Tibial artery (tissue), 4 donors: Measurements from ENCODE around the gene PARD6B.

Experiments used
- DNase-seq, 2 donors: peaks; one replicate each; pipeline ENCODE4 v3.0.0-alpha.2; 2019
- H3K27ac ChIP-seq, 2 donors: fragments of 200-600 bp; sonication (generic) in 1 of 2; 1 replicate in 1 of 2; 2 replicates in 1 of 2; pipeline ENCODE4 v1.5.1; 2018 to 2019; ENCODE audit warnings: mild to moderate bottlenecking in 1 of 2
- H3K27me3 ChIP-seq, 2 donors: fragments of 200-600 bp; sonication (generic) in 1 of 2; one replicate each; pipeline versions ENCODE4 v1.5.1 to v1.6.0; 2016 to 2019
- H3K36me3 ChIP-seq, 3 donors: fragments of 200-600 bp; sonication (generic) in 2 of 3; one replicate each; pipeline ENCODE4 v1.5.1; 2016 to 2019; ENCODE audit warnings: mild to moderate bottlenecking in 2 of 3
- H3K4me1 ChIP-seq, 4 donors: fragments of 200-600 bp; sonication (generic) in 2 of 4; 1 replicate in 3 of 4; 2 replicates in 1 of 4; pipeline ENCODE4 v1.5.1; 2016 to 2019
- H3K4me3 ChIP-seq, 2 donors: fragments of 200-600 bp; sonication (generic) in 1 of 2; 1 replicate in 1 of 2; 2 replicates in 1 of 2; pipeline ENCODE4 v1.5.1; 2018 to 2019; ENCODE audit warnings: mild to moderate bottlenecking in 2 of 2
- H3K9me3 ChIP-seq, 3 donors: fragments of 200-600 bp; sonication (generic) in 1 of 3; one replicate each; pipeline ENCODE4 v1.5.1; 2016 to 2019
- intact Hi-C: fragments of 100-400 bp; cut with DNase I; formaldehyde crosslinking; loops from one replicate; pipeline ENCODE4 v1.15.0; 2023; ENCODE audit warnings: low total_unique reads
- TF ChIP-seq, protein P1 (sequence below), 2 experiments: fragments of 200-600 bp in 1 of 2; fragments of 450-650 bp in 1 of 2; IDR thresholded peaks; one replicate each; pipeline ENCODE4 v1.5.1; 2017 to 2019; ENCODE audit warnings: antibody characterized with exemption in 2 of 2, mild to moderate bottlenecking in 1 of 2, moderate library complexity in 1 of 2

PARD6B gene

DNA sequence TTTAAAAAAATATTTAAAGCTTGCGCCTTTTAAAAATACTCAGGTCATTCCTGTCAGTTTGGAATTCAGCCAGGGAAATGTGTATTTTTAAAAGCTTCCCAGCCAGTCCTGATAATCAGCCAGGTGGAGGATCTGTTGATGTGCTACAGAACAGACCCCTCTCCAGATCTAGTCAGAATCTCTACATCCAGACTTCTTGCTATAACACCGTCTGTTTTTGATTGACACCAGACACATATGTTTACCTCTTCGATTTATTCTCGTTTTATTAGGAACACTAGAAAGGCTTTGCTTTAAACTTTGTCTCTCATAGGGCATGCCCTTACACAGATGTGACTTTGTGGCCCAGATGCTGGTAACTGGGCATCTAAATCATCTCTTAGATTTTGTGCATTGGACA, 11.7 kb downstream of the PARD6B start:
- peak overlapping the region in 1 of 2 donors; percentile 84 for H3K27ac ChIP-seq
- H3K4me1 ChIP-seq: peaks cover 0 to 20% (median 8%) of the 10 kb centered on the region in 4 donors
- intact Hi-C loops: loop anchor here (5.0 kb wide), 2 partner anchors 116 to 156 kb away; no protein-coding TSS in a partner anchor

DNA sequence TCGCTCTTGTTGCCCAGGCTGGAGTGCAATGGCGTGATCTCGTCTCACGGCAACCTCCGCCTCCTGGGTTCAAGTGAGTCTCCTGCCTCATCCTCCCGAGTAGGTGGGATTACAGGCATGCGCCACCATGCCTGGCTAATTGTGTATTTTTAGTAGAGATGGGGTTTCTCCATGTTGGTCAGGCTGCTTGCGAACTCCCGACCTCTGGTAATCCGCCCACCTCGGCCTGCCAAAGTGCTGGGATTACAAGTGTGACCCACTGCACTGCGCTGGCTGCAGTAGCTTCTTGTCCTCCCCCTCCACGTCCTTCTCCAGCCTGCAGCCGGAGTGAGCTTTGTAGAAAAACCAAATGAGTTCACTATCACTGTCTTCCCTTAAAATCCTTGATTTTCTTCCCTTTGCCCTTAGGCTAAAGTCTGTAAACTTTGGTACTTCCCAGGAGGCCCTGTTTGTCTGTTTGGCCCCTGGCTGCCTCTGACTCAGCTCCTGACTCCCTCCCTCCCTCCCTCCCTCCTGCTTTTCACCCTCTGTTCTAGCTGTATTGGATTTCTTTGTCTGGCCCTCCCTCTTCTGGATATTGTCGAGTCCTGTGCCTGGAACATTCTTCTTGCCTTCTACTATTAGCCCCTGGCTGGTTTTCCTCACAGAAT, 12.9 kb downstream of the PARD6B start:
- TF ChIP-seq, protein P1, sequence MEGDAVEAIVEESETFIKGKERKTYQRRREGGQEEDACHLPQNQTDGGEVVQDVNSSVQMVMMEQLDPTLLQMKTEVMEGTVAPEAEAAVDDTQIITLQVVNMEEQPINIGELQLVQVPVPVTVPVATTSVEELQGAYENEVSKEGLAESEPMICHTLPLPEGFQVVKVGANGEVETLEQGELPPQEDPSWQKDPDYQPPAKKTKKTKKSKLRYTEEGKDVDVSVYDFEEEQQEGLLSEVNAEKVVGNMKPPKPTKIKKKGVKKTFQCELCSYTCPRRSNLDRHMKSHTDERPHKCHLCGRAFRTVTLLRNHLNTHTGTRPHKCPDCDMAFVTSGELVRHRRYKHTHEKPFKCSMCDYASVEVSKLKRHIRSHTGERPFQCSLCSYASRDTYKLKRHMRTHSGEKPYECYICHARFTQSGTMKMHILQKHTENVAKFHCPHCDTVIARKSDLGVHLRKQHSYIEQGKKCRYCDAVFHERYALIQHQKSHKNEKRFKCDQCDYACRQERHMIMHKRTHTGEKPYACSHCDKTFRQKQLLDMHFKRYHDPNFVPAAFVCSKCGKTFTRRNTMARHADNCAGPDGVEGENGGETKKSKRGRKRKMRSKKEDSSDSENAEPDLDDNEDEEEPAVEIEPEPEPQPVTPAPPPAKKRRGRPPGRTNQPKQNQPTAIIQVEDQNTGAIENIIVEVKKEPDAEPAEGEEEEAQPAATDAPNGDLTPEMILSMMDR (IDR thresholded peaks at IDR 0.05): peak; percentile 27 to 48
- no peak overlapping the region for H3K4me3 ChIP-seq
- H3K27me3 ChIP-seq: no peaks in the 10 kb centered on the region
- peak overlapping the region; percentile 78 to 84 for H3K27ac ChIP-seq
- DNase-seq: peak; percentile 73 to 82
- H3K9me3 ChIP-seq: no peaks in the 10 kb centered on the region
- H3K36me3 ChIP-seq: no peaks in the 10 kb centered on the region
- intact Hi-C loops: loop anchor here (5.0 kb wide), 2 partner anchors 117 to 157 kb away; no protein-coding TSS in a partner anchor
- peaks cover 0 to 20% (median 8%) of the 10 kb centered on the region in 4 donors for H3K4me1 ChIP-seq

More for the DNA sequence above, 11.7 kb downstream of the PARD6B start:
- Histone ChIP-seq H3K36me3 (peaks cover 0 to 3% (median 0%) of the 10 kb centered on the region in 3 donors), H3K27me3 (no peaks in the 10 kb centered on the region), H3K4me3 (no peak overlapping the region), H3K9me3 (no peaks in the 10 kb centered on the region)
- TF ChIP-seq, protein P1 (IDR thresholded peaks at IDR 0.05): no peak
- no peak for DNase-seq

DNA sequence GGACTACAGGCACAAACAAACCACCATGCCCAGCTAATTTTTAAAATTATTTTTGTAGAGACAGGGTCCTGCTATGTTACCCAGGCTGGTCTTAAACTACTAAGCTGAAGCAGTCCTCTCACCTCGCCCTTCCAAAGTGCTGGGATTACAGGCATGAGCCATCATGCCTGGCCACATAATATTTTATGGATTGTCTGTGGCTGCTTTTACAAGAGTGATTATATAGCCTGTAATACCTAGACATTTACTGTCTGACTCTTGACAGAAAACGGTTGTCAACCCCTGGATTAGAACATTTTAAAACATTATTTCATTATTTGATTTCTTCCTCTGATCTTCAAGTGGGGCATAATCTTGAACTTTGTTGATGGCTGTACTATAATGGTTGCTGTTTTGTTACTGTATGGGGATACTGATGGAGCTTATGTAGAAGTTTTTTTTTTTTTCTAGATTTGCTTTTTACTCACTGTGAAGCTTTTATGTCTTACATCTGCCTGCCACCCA, 14.3 kb downstream of the PARD6B start:
- Histone ChIP-seq H3K27me3 (no peaks in the 10 kb centered on the region), H3K9me3 (no peaks in the 10 kb centered on the region), H3K4me3 (no peak overlapping the region), H3K27ac (peak overlapping the region; percentile 78 to 84), H3K4me1 (peaks cover 0 to 20% (median 8%) of the 10 kb centered on the region in 4 donors), H3K36me3 (peaks cover 0 to 8% (median 0%) of the 10 kb centered on the region in 3 donors)
- no peak for DNase-seq
- TF ChIP-seq, protein P1 (IDR thresholded peaks at IDR 0.05): no peak
- intact Hi-C loops: no loop called here

DNA sequence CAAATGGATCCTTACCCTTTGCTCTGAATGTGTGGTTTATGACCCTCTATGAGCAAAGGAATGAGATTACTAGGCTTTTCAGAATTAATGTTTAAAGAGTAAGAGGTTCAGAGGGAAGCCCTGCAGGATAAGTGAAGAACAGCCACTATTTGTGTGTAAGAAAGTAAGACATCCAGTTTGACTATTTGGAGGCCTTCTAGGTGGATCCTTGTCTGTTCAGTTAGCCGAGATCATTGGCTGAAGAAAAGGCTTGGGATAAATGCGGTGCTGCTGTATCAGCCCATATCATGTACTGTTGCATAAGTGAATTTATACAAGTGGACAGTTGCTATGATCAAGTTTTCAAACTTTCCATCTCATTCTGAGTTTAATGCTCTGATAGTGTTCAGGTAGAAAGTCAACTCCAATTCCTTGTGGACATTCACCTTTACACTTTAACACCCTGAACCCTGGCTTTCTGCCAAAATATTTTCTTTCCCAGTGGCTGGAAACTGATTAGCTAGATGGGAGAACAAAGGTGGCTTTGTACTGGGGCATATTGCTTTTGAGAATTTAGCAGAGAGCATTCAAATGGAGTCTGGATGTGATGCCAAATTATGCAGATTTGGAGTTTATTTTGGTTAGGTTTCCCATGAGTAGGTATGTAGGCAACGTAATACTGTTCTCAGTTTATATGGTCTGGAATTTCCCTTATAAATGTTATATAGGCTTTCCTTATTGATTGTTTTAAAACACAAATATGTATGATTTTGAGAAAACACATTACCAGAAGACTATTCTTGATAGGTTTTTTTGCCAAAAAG, 15.0 kb downstream of the PARD6B start:
- peak overlapping the region; percentile 3 for H3K27ac ChIP-seq
- no peaks in the 10 kb centered on the region for H3K27me3 ChIP-seq
- intact Hi-C loops: no loop called here
- peaks cover 0 to 20% (median 8%) of the 10 kb centered on the region in 4 donors for H3K4me1 ChIP-seq
- TF ChIP-seq, protein P1 (IDR thresholded peaks at IDR 0.05): no peak
- DNase-seq: no peak
- H3K36me3 ChIP-seq: peaks cover 0 to 8% (median 0%) of the 10 kb centered on the region in 3 donors
- no peak overlapping the region for H3K4me3 ChIP-seq
- H3K9me3 ChIP-seq: no peaks in the 10 kb centered on the region

DNA sequence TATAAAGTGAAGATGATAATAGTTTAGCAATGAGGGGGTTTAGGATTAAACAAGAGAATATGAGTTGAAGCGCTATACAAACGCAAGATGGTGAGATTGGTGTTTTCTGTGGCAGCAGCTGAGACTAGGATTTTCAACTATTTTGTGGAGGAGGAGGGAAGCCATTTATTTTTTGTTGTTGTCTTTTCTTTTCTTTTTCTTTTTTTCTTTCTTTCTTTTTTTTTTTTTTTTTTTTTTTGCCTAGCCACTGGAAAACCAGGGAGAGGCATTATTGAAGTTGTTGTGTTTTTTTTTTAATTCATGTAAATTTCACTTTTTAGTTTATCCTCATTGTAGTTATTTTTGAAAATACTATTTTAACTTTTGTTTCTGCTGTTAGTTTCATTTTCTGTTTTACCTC, 15.9 kb downstream of the PARD6B start:
- Histone ChIP-seq H3K36me3 (peaks cover 0 to 8% (median 0%) of the 10 kb centered on the region in 3 donors), H3K4me1 (peaks cover 0 to 20% (median 8%) of the 10 kb centered on the region in 4 donors), H3K4me3 (no peak overlapping the region), H3K27ac (no peak overlapping the region), H3K9me3 (no peaks in the 10 kb centered on the region), H3K27me3 (no peaks in the 10 kb centered on the region)
- intact Hi-C loops: no loop called here
- DNase-seq: no peak
- TF ChIP-seq, protein P1 (IDR thresholded peaks at IDR 0.05): no peak
